ENCODE results near the gene HMGCS2.

DNA sequence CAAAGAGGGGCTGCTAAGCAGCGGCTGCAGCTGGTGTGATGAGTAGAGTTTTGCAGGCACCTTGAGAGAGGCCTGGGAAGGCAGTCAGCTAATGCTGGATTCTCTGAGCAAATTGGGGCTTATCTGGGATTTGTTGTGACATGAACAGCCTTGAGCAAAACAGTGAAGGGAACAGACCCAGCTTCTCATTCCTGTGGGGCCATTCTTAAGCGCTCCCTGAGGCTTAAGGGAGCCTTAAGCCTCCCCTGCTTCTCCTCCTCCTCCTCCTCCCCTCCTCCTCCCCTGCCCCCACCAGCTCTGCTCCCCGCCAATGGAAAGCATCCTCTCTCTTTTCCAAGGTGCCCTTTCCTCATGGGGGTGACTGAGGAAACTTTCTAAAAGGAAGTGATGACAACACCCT lies 21.3 kb downstream of the HMGCS2 start:
- TF ChIP-seq, protein P1, sequence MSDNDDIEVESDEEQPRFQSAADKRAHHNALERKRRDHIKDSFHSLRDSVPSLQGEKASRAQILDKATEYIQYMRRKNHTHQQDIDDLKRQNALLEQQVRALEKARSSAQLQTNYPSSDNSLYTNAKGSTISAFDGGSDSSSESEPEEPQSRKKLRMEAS (IDR thresholded peaks at IDR 0.05), result no peak
- TF ChIP-seq, protein P2, sequence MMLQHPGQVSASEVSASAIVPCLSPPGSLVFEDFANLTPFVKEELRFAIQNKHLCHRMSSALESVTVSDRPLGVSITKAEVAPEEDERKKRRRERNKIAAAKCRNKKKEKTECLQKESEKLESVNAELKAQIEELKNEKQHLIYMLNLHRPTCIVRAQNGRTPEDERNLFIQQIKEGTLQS (IDR thresholded peaks at IDR 0.05), result no peak
- TF ChIP-seq, protein P3, sequence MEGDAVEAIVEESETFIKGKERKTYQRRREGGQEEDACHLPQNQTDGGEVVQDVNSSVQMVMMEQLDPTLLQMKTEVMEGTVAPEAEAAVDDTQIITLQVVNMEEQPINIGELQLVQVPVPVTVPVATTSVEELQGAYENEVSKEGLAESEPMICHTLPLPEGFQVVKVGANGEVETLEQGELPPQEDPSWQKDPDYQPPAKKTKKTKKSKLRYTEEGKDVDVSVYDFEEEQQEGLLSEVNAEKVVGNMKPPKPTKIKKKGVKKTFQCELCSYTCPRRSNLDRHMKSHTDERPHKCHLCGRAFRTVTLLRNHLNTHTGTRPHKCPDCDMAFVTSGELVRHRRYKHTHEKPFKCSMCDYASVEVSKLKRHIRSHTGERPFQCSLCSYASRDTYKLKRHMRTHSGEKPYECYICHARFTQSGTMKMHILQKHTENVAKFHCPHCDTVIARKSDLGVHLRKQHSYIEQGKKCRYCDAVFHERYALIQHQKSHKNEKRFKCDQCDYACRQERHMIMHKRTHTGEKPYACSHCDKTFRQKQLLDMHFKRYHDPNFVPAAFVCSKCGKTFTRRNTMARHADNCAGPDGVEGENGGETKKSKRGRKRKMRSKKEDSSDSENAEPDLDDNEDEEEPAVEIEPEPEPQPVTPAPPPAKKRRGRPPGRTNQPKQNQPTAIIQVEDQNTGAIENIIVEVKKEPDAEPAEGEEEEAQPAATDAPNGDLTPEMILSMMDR (IDR thresholded peaks at IDR 0.05; ENCODE audit: low read depth, low read length, missing input control), result no peak
- no peak for TF ChIP-seq YY1 (IDR thresholded peaks at IDR 0.05)
- TF ChIP-seq, protein P4, sequence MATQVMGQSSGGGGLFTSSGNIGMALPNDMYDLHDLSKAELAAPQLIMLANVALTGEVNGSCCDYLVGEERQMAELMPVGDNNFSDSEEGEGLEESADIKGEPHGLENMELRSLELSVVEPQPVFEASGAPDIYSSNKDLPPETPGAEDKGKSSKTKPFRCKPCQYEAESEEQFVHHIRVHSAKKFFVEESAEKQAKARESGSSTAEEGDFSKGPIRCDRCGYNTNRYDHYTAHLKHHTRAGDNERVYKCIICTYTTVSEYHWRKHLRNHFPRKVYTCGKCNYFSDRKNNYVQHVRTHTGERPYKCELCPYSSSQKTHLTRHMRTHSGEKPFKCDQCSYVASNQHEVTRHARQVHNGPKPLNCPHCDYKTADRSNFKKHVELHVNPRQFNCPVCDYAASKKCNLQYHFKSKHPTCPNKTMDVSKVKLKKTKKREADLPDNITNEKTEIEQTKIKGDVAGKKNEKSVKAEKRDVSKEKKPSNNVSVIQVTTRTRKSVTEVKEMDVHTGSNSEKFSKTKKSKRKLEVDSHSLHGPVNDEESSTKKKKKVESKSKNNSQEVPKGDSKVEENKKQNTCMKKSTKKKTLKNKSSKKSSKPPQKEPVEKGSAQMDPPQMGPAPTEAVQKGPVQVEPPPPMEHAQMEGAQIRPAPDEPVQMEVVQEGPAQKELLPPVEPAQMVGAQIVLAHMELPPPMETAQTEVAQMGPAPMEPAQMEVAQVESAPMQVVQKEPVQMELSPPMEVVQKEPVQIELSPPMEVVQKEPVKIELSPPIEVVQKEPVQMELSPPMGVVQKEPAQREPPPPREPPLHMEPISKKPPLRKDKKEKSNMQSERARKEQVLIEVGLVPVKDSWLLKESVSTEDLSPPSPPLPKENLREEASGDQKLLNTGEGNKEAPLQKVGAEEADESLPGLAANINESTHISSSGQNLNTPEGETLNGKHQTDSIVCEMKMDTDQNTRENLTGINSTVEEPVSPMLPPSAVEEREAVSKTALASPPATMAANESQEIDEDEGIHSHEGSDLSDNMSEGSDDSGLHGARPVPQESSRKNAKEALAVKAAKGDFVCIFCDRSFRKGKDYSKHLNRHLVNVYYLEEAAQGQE (IDR thresholded peaks at IDR 0.05), result no peak
- no peak for TF ChIP-seq TAF1 (conservative IDR thresholded peaks at IDR 0.05)
- TF ChIP-seq FOXA2 (IDR thresholded peaks at IDR 0.05), result no peak
- TF ChIP-seq GABPA (IDR thresholded peaks at IDR 0.05 in 1 of 2, conservative IDR thresholded peaks at IDR 0.05 in 1 of 2), result no peak
- no peak for TF ChIP-seq JUND (IDR thresholded peaks at IDR 0.05)
